Measurements from ENCODE around the gene DLX6.

- TF ChIP-seq, protein P1, sequence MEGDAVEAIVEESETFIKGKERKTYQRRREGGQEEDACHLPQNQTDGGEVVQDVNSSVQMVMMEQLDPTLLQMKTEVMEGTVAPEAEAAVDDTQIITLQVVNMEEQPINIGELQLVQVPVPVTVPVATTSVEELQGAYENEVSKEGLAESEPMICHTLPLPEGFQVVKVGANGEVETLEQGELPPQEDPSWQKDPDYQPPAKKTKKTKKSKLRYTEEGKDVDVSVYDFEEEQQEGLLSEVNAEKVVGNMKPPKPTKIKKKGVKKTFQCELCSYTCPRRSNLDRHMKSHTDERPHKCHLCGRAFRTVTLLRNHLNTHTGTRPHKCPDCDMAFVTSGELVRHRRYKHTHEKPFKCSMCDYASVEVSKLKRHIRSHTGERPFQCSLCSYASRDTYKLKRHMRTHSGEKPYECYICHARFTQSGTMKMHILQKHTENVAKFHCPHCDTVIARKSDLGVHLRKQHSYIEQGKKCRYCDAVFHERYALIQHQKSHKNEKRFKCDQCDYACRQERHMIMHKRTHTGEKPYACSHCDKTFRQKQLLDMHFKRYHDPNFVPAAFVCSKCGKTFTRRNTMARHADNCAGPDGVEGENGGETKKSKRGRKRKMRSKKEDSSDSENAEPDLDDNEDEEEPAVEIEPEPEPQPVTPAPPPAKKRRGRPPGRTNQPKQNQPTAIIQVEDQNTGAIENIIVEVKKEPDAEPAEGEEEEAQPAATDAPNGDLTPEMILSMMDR (IDR thresholded peaks at IDR 0.05; ENCODE audit: low read depth, low read length, poor library complexity, severe bottlenecking): no peak
- no peak for TF ChIP-seq EZH2phosphoT487 (IDR thresholded peaks at IDR 0.05; ENCODE audit: borderline replicate concordance, low read length)
Measured at GRCh38 chr7:96970739-96971138, 34.6 kb upstream of the DLX6 start.
